SU-DHL-6 (cell line): Measurements from ENCODE around the gene MRO.

Experiments
- H2AFZ ChIP-seq: fragments of 200-600 bp; sonication (generic); 2 replicates; pipeline ENCODE4 v1.6.1; 2014; ENCODE audit warnings: low read depth, mild to moderate bottlenecking, moderate library complexity, mixed read lengths, antibody characterized with exemption, low read length; ENCODE audit not compliant: severe bottlenecking
- H3F3A ChIP-seq: fragments of 200-600 bp; shearing (Covaris generic); 2 replicates; pipeline ENCODE4 v1.6.0; 2016; ENCODE audit warnings: antibody characterized with exemption, mild to moderate bottlenecking; ENCODE audit not compliant: insufficient read depth
- H3K27ac ChIP-seq: fragments of 200-600 bp; sonication (generic); 2 replicates; pipeline ENCODE4 v1.5.1; 2016; ENCODE audit warnings: low read depth, mild to moderate bottlenecking, low read length, moderate library complexity, mixed read lengths
- H3K27me3 ChIP-seq: fragments of 200-600 bp; sonication (generic), shearing (Covaris generic); 2 replicates; pipeline ENCODE4 v1.6.0; 2014; ENCODE audit warnings: mild to moderate bottlenecking, low read length
- H3K36me3 ChIP-seq: fragments of 200-600 bp; sonication (generic); 2 replicates; pipeline ENCODE4 v1.6.1; 2014; ENCODE audit warnings: mild to moderate bottlenecking, low read length, mixed read lengths
- H3K4me2 ChIP-seq: fragments of 300-600, 200-600 bp; shearing (Covaris generic), sonication (generic); 2 replicates; pipeline ENCODE4 v1.6.0; 2014; ENCODE audit warnings: low read length, low read depth, mild to moderate bottlenecking; ENCODE audit not compliant: poor library complexity, severe bottlenecking
- H3K4me3 ChIP-seq: fragments of 200-600 bp; sonication (generic); 2 replicates; pipeline ENCODE4 v1.5.1; 2014; ENCODE audit warnings: antibody characterized with exemption, low read length, mild to moderate bottlenecking, mixed read lengths; ENCODE audit not compliant: insufficient read depth, poor library complexity, severe bottlenecking
- H3K79me2 ChIP-seq: fragments of 200-600 bp; sonication (generic); 2 replicates; pipeline ENCODE4 v1.6.1; 2014; ENCODE audit warnings: mild to moderate bottlenecking, low read length, moderate library complexity; ENCODE audit not compliant: insufficient read depth
- H3K9ac ChIP-seq: fragments of 200-600 bp; sonication (generic); 2 replicates; pipeline ENCODE4 v1.7.0; 2014; ENCODE audit warnings: mild to moderate bottlenecking, low read length
- H3K9me2 ChIP-seq: fragments of 200-600 bp; sonication (generic); replicated peaks from 2 replicates; pipeline ENCODE4 v1.6.1; 2014; ENCODE audit warnings: low read length; ENCODE audit not compliant: insufficient read depth
- H3K9me3 ChIP-seq: fragments of 200-600 bp; sonication (generic); 2 replicates; pipeline ENCODE4 v1.6.1; 2014; ENCODE audit warnings: low read length, mixed read lengths; ENCODE audit not compliant: insufficient read depth
- H4K20me1 ChIP-seq: fragments of 200-600 bp; sonication (generic); 2 replicates; pipeline ENCODE4 v1.6.1; 2014; ENCODE audit warnings: low read depth, mild to moderate bottlenecking, antibody characterized with exemption, low read length, moderate library complexity, mixed read lengths
- EZH2phosphoT487 ChIP-seq: fragments of 200-600 bp; sonication (generic), shearing (Covaris generic); conservative IDR thresholded peaks from 2 replicates; pipeline ENCODE4 v1.6.1; 2018; ENCODE audit warnings: mild to moderate bottlenecking, antibody characterized with exemption, low read length, moderate library complexity, mixed read lengths
- TF ChIP-seq, protein P1 (sequence below): fragments of 200-600 bp; sonication (generic); IDR thresholded peaks from one replicate; pipeline ENCODE4 v1.5.1; 2017; ENCODE audit warnings: antibody characterized with exemption, mild to moderate bottlenecking, low read length, moderate library complexity; ENCODE audit not compliant: insufficient read depth, poor library complexity, severe bottlenecking

The MRO gene

DNA sequence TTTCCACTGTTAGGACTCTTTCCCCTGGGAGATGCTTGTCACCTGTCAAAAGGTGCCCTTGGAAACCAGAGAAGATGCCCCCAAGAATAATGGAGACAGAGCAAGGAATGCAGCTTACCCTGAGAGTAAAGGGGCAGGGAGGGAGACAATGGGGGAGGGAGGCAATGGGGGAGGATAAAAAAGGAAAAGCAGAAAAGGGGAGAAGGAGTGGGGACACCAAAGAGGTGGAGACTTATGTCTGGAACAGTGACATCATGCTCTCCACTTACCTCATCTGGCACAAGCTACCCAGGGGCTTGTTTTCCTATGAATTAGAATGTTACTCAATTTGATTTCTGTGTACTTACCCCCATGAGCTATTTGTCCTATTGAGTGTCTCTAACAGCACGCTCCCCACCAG, 67.9 kb downstream of the MRO start:
- Histone ChIP-seq H3K27ac (no peak overlapping the region), H3K4me3 (no peak overlapping the region), H3K36me3 (no peaks in the 10 kb centered on the region), H3K9me3 (no peaks in the 10 kb centered on the region), H3K79me2 (no peaks in the 10 kb centered on the region), H3K9ac (no peak overlapping the region), H3K4me2 (no peak overlapping the region), H4K20me1 (no peaks in the 10 kb centered on the region), H3K27me3 (no peaks in the 10 kb centered on the region), H2AFZ (no peak overlapping the region), H3F3A (no peaks in the 10 kb centered on the region), H3K9me2 (no peaks in the 10 kb centered on the region)
- TF ChIP-seq EZH2phosphoT487, result no peak

DNA sequence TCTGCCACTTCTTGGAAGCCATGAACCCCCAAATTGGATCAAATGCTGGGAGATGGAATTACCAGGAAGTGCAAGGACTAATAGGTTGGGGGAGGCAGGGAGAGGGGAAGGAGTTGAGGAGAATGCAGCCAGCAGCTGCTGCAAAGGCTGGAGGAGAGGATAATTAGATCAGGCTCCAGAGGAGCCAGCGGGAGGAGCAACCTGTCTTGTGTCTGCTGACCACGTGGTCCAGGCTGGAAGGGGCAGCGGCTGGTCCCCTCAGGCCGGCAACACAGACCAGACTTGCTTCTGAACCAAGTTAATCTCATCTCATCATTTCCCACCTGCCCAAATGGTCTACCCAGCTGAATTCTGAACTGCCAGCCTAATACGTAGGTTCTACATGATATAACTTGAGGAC, 68.3 kb downstream of the MRO start:
- Histone ChIP-seq H3K9me3 (no peaks in the 10 kb centered on the region), H3K27me3 (no peaks in the 10 kb centered on the region), H2AFZ (no peak overlapping the region), H3K27ac (no peak overlapping the region), H3K9me2 (no peaks in the 10 kb centered on the region), H3K4me3 (no peak overlapping the region), H4K20me1 (no peaks in the 10 kb centered on the region), H3F3A (no peaks in the 10 kb centered on the region), H3K79me2 (no peaks in the 10 kb centered on the region), H3K4me2 (no peak overlapping the region), H3K36me3 (no peaks in the 10 kb centered on the region), H3K9ac (no peak overlapping the region)
- TF ChIP-seq, protein P1, sequence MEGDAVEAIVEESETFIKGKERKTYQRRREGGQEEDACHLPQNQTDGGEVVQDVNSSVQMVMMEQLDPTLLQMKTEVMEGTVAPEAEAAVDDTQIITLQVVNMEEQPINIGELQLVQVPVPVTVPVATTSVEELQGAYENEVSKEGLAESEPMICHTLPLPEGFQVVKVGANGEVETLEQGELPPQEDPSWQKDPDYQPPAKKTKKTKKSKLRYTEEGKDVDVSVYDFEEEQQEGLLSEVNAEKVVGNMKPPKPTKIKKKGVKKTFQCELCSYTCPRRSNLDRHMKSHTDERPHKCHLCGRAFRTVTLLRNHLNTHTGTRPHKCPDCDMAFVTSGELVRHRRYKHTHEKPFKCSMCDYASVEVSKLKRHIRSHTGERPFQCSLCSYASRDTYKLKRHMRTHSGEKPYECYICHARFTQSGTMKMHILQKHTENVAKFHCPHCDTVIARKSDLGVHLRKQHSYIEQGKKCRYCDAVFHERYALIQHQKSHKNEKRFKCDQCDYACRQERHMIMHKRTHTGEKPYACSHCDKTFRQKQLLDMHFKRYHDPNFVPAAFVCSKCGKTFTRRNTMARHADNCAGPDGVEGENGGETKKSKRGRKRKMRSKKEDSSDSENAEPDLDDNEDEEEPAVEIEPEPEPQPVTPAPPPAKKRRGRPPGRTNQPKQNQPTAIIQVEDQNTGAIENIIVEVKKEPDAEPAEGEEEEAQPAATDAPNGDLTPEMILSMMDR, result no peak
- no peak for TF ChIP-seq EZH2phosphoT487

DNA sequence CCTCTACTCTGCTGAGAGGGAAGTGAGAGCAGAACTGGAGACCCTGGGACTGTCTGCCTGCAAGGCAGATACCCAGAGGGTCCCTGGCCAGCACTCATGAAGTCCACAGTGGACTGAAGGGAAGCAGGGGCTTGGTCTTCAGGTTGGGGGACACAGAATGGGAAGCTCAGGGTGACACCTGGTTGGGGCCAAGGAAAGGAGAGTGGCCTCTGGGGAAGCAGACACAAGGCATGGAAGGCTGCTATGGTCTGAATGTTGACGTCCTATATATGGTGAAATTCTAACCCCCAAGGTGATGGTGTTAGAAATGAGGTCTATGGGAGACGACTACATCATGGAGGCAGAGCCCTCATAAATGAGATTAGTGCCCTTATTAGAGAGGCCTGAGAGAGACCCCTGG, 69.3 kb downstream of the MRO start:
- no peaks in the 10 kb centered on the region for H3K9me2 ChIP-seq
- no peaks in the 10 kb centered on the region for H3K27me3 ChIP-seq
- H3K9me3 ChIP-seq, result no peaks in the 10 kb centered on the region
- H3K79me2 ChIP-seq, result no peaks in the 10 kb centered on the region
- no peak overlapping the region for H2AFZ ChIP-seq
- no peak overlapping the region for H3K9ac ChIP-seq
- TF ChIP-seq EZH2phosphoT487, result no peak
- TF ChIP-seq, protein P1, result no peak
- H3K4me2 ChIP-seq, result no peak overlapping the region
- H4K20me1 ChIP-seq, result no peaks in the 10 kb centered on the region
- H3K27ac ChIP-seq, result no peak overlapping the region
- H3F3A ChIP-seq, result no peaks in the 10 kb centered on the region
- no peak overlapping the region for H3K4me3 ChIP-seq
- no peaks in the 10 kb centered on the region for H3K36me3 ChIP-seq

DNA sequence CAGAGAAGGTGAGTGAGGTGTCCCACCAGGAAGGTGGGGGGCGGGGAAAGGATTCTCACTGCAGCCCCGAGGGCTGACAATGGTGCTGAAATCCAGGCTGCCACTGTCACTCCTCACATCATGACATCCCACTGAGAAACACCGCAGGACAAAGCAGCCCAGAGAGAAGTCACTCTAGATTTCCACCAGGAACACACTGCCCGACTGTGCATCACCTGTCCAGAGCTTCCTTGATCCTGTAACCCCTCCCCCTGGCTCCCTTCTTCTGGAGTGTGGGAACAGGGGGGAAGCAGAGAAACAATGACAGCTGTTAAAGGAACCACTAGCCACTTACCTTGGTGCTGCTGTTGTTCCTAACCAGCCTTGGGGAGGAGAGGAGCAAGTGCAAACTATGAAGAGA, 69.9 kb downstream of the MRO start:
- Histone ChIP-seq H3K27ac (no peak overlapping the region), H3K36me3 (no peaks in the 10 kb centered on the region)

More for the DNA sequence above, 69.9 kb downstream of the MRO start:
- Histone ChIP-seq H3K4me3 (no peak overlapping the region), H3K9me3 (no peaks in the 10 kb centered on the region), H3K9ac (no peak overlapping the region), H3K27me3 (no peaks in the 10 kb centered on the region), H3K79me2 (no peaks in the 10 kb centered on the region), H3F3A (no peaks in the 10 kb centered on the region), H3K4me2 (no peak overlapping the region), H4K20me1 (no peaks in the 10 kb centered on the region), H3K9me2 (no peaks in the 10 kb centered on the region), H2AFZ (no peak overlapping the region)
- TF ChIP-seq, protein P1, result no peak
- no peak for TF ChIP-seq EZH2phosphoT487
